Measurements from ENCODE around the gene SPDYE4.

DNA sequence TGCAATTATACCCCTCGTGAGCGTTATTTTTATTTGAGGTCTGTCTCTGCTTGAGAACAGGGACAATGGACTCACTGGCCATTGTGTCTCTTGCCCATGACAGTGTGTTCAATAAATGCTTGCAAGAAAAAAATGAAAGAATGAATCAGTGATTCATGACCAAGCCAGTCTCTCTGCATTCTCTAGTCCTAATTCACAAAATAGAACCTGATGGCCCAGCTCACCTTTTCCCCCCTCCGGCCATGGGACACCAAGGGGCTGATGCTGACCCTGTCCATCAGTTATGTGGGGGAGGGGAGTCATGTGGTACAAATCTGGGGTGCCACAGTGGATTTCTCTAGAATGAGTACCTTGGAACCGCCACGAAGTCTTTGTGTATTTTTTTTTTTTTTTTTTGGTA lies 51.9 kb downstream of the SPDYE4 start:
- TF ChIP-seq, protein P1, sequence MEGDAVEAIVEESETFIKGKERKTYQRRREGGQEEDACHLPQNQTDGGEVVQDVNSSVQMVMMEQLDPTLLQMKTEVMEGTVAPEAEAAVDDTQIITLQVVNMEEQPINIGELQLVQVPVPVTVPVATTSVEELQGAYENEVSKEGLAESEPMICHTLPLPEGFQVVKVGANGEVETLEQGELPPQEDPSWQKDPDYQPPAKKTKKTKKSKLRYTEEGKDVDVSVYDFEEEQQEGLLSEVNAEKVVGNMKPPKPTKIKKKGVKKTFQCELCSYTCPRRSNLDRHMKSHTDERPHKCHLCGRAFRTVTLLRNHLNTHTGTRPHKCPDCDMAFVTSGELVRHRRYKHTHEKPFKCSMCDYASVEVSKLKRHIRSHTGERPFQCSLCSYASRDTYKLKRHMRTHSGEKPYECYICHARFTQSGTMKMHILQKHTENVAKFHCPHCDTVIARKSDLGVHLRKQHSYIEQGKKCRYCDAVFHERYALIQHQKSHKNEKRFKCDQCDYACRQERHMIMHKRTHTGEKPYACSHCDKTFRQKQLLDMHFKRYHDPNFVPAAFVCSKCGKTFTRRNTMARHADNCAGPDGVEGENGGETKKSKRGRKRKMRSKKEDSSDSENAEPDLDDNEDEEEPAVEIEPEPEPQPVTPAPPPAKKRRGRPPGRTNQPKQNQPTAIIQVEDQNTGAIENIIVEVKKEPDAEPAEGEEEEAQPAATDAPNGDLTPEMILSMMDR (IDR thresholded peaks at IDR 0.05) = no peak
- no peak for TF ChIP-seq POLR2A (IDR thresholded peaks at IDR 0.05)
